Measurements from ENCODE around the gene SH3BP2.
"Not testable (repeated sequence)": the region's sequence is repeated elsewhere in the genome, so short reads cannot be mapped to it uniquely, and the experiment has no call there.

SH3BP2 gene

GRCh38 chr4:2762486-2763370 is 30.2 kb upstream of the SH3BP2 start:
- DNase-seq = not testable (repeated sequence)

GRCh38 chr4:2763511-2763967 is 29.3 kb upstream of the SH3BP2 start:
- DNase-seq = no peak

- DNase-seq = no peak
These were observed 26.9 kb upstream of the SH3BP2 start for GRCh38 chr4:2765832-2766526.

- no peak for DNase-seq
These were observed 25.7 kb upstream of the SH3BP2 start for GRCh38 chr4:2767046-2767704.

- no peak for DNase-seq
These were observed 25.2 kb upstream of the SH3BP2 start for GRCh38 chr4:2767705-2768074.

GRCh38 chr4:2768124-2768523 is 24.8 kb upstream of the SH3BP2 start:
- DNase-seq = no peak

- DNase-seq = no peak
These were observed 24.0 kb upstream of the SH3BP2 start for GRCh38 chr4:2768921-2769336.

- DNase-seq = no peak
These were observed 21.6 kb upstream of the SH3BP2 start for GRCh38 chr4:2771264-2771663.

GRCh38 chr4:2780643-2781042 is 12.2 kb upstream of the SH3BP2 start:
- not testable (repeated sequence) for DNase-seq

- no peak for DNase-seq
These were observed 11.0 kb upstream of the SH3BP2 start for GRCh38 chr4:2781911-2782310.

- no peak for DNase-seq
These were observed 9.1 kb upstream of the SH3BP2 start for GRCh38 chr4:2783790-2784189.

GRCh38 chr4:2785613-2786012 is 7.3 kb upstream of the SH3BP2 start:
- no peak for DNase-seq

- no peak for DNase-seq
These were observed 6.7 kb upstream of the SH3BP2 start for GRCh38 chr4:2786152-2786671.

- DNase-seq = no peak
These were observed 6.1 kb upstream of the SH3BP2 start for GRCh38 chr4:2786794-2787229.

GRCh38 chr4:2787230-2788100 is 5.4 kb upstream of the SH3BP2 start:
- no peak for DNase-seq

GRCh38 chr4:2788101-2788500 is 4.8 kb upstream of the SH3BP2 start:
- no peak for DNase-seq

- no peak for DNase-seq
These were observed 4.3 kb upstream of the SH3BP2 start for GRCh38 chr4:2788532-2789103.

- DNase-seq = no peak
These were observed 3.5 kb upstream of the SH3BP2 start for GRCh38 chr4:2789351-2789750.

- no peak for DNase-seq
These were observed 2.9 kb upstream of the SH3BP2 start for GRCh38 chr4:2789793-2790582.

- DNase-seq = no peak
These were observed 2.0 kb upstream of the SH3BP2 start for GRCh38 chr4:2790583-2791517.

Measured in fibroblast of skin of scalp (primary cell).